GM19238 (cell line): ENCODE data around the gene RALGPS1.

ENCODE experiments used
- DNase-seq: peaks from one replicate; pipeline ENCODE4 v3.0.0; 2011; ENCODE audit warnings: low spot score; ENCODE audit not compliant: insufficient read length

The RALGPS1 gene

DNA sequence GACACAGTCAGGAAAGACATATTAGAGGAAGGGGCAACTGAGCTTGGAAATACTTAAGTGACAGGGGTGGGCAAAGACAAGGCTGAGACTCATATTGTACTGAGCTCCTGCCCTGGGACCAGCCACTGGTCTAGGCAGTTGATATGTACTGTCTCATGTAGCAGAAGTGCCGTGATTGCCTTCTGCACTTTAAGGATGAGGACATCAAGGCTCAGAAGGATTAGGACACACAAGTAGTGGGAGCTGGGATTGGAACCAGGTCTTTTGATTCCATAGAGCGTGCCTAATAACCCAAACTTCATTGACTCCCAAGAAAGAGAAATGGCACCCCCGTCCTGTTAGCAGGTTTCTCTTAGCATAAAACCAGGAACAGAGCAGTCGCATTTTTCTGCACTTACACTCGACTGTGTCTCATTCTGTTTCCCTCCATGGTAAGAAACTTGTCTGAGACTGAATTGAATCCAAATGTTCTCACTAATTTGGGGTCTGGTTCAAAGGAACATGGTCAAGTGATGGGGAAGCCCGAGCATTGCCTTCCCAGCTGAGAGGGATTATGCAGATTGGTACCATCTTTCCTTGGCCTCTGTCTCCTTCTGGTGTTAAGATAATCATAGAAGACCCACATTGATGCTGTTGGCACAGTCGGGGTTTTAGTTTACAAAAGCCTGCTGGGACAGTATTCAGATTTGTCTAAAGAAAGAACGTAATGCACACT, 137.5 kb downstream of the RALGPS1 start:
- no peak for DNase-seq

DNA sequence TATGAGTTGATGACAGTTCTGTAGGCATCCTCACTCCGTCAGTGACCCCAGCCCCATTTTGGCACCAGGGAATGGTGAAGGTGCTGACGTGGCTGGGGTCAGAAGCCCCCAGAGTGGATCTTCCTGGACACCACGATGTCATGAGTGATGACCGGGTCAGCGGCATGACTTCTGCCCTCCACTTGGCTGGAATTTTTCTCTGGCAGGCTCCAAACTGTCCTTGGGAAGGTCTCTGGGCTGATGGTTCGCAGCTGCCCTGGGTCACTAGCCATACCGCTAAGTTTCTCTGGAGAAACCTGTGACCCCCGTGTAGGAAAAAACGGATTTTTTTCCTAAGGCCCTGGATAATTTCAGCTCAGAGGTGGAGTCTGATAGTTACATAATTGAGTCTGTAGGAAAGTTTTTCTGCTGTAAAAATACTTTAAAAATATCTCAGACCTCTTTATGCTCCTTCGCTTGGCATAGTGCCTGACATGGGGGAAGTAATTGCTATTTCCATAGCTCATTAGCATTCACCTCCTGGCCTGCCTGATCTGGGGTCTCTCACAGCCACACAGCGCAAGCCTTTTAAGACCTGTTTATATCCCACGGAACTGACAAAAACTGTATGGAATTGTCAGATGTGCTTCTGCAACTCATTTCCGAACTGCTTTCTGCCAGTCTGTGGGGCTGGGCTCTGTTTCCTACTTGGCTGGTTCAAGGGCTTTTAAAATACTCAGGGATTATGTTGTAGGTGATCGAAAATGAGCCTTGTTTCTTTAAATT, 138.7 kb downstream of the RALGPS1 start:
- DNase-seq = no peak

DNA sequence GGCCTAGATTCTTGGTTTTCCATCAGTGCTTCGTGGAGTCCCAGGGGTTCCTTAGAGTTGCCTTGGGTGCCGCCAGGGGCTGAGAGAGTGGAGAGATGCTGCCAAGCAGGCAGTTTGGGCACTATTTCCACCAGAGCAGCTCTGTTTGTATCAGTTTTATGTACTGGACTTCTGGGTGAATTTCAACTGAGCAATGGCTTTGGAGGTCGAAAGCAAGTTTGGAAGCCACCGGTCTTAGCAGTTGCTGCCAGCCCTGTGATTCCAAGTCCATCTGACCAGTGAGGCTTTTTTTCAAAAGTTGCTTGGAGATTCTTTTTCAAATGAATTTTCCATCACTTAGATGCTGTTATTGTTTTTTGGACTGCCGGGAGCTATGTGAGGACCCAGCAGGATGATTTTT, 139.4 kb downstream of the RALGPS1 start:
- DNase-seq = no peak

DNA sequence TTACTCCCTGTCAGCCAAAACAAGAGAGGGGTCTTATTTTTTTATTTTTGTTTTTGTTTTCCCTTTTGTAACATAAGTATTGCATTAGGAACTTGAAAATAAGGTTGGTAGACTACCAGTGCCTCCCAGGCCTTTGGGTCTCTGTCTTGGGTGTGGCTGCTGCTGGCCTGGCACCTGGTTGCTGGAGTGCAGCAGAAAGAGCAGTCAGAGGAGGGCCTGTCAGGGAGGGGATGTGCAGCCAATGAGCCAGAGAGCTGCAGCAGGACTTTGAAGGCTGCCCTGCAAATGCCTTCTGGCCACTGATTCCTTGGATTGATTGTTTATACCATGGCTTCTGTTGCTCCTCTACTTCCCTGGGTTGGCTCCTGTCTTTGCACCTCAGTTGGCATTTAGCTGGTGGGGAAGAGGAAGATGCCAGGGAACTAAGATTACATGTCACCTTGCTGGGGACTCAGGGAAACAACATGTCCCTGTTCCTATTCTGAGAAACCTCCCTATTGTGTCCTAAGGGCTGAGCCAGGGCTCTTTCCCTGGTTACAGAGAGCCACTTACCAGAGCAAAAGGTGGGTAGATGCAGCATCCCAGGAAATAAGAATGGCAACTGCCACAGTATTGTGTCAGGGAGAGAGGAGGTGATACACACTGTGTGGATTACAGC, 141.3 kb downstream of the RALGPS1 start:
- DNase-seq = no peak

DNA sequence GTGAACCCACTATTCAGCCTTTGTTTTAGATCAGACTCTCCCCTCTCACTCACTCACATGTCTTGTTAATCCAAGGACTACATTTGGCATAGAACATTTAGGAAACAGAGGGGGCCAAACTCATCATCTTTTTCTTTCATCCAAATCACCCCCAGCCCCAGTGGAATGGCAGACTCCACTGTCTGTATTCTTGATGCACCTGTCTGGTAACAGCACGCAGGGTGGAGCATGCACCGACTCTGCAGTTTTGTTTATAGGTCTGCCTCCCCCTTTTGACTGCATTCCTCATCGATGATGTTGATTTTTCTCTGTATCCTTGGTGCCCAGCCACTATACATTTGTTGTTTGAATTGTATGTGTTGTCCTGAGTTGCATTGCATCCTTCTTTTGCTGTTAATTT, 141.9 kb downstream of the RALGPS1 start:
- DNase-seq = no peak

DNA sequence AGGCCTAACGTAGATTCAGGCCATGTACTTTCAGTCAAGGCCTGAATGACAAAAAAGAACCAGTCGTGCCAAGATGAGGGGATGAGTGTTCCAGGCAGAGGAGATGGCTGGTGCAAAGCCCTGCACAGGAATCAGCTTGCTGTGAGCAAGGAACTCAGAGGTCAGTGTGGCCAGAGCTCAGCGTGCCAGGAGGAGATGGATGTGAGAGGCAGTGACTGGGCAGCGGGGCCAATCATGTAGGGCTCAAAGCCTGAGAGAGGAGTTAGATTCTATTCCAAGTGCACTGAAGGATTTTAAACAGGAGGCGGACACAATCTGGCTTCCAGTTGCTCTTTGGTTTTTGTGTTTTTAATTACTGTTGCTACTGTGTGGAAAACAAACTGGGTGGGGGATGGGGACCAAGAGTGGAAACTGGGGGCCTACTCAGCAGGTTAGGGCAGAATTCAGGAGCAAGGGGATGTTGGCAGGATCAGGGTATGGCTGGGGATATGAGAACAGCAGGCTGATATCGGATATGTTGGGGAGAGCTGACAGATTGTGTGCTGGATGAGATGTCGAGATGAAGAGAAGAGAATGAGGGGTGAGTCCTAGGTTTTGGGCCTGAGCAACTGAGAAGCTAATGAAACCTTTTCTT, 143.5 kb downstream of the RALGPS1 start:
- no peak for DNase-seq

DNA sequence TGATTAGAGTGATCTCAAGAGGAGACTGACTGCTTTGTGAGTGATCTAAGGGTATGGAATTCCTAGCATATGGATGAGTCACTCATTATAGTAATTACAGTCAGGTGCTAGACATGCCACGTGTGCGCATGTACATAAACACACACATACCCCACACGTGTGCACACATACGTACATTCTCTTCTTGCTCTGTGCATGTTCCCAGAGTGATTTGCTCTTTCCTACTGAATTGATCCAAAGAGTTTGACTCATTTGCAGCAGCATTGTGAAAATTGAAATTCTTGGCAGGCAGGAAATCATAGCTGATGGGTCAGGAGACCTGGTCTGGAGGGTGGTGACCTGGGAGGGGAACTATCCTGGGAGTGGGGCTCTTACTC, 144.1 kb downstream of the RALGPS1 start:
- DNase-seq = no peak

DNA sequence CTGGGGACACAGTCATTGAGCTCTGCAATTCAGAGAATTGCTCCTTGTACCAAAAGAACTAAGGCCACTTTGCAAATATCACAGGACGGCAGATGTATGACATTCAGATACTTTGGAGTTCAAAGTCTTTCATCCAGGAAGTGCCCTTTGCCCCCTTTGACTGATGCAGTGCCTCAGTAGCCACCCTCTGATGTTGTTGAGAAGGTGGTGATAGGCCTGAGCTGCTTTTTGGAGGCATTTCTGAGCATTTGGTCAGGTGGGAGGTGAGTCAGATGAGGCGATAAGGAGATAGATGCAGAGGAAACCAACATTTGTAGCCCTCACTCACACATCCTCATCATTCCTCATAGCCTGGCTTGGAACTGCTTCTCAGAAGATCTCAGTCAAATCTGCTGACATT, 144.4 kb downstream of the RALGPS1 start:
- DNase-seq = no peak

DNA sequence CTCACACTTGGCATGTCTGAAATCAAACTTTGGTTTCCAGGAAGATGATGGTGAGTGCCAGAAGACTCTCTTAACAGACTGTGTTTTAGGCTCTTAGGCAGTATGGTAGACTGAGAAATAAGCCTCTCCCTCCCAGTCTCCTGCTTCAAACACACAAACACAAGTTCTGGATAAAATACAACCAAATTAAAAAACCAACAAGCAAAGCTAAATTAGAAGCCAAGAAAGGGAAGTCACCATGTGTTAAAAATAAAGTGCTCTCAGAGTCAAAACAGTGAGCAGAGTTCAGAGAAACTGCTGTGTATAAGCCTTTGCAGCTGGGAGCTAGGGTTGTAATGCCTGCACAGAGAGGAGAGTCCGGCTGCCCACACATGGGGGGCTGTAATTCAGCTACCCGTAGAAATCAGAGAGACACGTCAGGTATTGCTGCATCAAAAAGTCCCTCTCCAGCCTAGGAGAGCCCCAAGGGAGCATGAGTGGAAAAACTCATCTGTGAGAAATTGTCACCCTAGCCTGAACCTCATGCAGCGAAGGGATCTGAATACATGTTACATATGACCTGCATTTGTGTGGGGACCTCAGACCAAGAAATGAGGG, 145.3 kb downstream of the RALGPS1 start:
- no peak for DNase-seq

DNA sequence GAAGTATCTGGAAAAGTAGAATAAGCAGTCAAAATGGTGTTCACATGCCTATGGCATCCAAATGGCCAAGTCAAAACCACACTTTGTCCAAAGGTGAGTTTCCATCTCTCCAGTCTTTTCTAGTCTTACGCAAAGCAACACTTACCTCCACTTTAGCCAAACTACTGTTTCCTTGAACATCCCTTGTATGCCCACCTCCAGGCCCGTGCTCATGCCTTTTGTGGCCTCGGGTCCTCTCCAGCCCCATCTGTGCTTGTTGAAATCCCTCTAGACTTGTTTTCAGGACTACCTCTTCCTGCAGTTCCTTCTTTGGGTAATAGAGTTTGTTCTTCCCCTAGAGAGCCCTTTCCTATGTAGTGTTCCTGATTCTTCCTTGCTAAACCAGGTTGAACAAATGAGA, 146.8 kb downstream of the RALGPS1 start:
- DNase-seq = no peak

DNA sequence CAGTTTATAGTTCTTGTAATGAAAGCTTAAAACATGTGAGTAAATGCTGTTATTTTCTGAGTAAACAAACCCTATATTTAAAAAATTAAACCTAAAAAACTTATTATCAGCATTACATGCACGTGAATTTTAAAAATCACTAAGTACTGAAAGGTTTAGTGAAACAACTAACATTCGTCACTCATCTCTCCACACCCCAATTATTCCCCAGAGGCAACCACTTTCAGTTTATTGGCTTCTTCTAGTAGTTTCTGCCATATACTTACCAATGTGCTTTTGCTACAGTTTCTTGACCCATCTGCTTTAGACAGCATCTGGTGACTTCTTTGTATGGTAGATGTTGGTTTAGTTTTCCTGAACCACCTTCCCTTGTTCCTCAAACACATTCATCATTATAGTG, 149.8 kb downstream of the RALGPS1 start:
- DNase-seq = no peak

DNA sequence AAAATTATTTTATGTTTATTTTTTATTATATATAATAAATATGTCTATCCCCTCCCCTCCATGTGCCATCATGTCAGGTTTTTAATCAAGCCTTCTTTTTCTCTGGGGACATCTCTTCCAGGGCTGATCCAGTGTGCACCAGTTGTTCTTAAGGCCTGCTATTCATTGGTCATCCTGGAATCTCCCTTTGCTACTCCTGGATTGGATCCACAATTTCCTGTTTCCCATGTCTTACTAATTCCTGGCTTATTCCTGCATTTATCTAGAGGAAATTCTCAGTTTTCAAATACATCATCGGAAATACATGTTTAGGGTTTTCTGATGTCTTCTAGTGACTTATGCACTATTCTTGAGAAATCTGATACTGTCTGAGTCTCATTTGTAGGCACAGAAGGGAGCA, 151.0 kb downstream of the RALGPS1 start:
- no peak for DNase-seq

DNA sequence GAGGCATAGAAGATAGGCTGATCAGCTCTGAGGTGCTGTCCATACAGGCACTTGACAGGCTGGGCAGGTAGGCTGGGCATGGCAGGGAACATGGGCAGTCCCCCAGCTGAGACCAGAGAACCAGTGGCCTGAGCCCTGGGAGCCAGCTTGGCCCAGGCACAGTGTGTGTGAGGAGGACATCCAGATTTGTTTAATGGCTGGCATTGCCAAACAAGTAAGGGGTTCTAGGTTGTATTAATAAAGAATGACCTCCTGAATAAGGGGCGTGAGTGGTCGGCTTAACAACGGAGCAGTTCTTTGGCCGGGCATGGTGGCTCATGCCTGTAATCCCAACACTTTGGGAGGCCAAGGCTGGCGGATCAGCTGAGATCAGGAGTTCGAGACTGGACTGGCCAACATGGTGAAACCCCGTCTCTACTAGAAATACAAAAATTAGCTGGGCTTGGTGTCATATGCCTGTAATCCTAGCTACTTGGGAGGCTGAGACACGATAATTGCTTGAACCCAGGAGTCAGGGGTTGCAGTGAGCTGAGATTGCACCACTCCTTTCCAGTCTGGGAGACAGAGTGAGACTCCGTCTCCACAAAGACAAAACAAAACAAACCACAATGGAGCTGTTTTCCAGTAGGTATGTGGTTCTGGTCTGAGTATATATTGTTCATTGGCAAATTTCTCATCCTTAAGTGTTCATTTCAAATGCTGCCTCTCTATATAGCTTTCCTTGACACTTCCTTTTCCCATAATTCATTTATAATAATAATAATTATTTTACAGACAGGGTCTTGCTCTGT, 151.7 kb downstream of the RALGPS1 start:
- no peak for DNase-seq

DNA sequence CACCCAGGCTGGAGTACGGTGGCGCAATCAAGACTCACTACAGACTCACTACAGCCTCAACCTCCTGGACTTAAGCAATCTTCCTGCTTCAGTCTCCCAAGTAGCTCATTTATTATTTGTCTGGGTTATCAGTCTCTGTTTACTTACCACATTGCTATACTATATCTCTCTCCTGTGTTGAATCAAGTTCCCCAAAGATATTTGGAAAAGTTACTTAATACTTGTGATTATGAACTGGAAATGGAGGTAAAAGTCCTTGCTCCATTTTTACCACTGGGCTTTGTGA, 152.2 kb downstream of the RALGPS1 start:
- DNase-seq = no peak

DNA sequence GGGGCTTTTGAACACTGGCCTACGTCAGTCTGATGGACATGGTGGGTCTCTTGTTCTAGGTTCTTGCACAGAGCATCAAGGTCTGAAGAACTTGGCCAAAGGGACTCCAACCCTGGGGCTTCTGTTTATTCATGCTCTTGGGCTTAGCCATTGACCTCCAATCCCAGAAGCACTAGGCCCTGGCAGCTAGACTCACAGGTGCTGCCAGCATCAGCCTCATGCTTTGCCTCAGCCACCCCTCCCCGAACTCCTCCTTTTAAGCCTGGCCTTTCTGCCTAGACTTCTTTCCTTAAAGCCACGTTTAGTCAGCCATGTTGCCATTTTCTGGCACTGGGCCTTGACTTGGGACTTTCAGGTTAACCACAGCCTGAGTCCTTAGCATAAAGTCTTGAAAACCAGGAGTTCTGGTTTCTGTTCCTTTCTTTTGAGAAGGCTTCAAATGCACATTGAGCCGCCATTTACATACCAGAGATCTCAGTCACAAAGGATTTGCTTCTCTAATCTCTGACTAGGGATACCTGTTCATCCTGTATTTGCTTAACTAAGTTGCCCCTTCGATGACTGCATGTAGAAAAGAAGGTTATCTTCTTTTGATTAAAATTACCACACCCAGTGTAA, 153.1 kb downstream of the RALGPS1 start:
- DNase-seq = no peak

DNA sequence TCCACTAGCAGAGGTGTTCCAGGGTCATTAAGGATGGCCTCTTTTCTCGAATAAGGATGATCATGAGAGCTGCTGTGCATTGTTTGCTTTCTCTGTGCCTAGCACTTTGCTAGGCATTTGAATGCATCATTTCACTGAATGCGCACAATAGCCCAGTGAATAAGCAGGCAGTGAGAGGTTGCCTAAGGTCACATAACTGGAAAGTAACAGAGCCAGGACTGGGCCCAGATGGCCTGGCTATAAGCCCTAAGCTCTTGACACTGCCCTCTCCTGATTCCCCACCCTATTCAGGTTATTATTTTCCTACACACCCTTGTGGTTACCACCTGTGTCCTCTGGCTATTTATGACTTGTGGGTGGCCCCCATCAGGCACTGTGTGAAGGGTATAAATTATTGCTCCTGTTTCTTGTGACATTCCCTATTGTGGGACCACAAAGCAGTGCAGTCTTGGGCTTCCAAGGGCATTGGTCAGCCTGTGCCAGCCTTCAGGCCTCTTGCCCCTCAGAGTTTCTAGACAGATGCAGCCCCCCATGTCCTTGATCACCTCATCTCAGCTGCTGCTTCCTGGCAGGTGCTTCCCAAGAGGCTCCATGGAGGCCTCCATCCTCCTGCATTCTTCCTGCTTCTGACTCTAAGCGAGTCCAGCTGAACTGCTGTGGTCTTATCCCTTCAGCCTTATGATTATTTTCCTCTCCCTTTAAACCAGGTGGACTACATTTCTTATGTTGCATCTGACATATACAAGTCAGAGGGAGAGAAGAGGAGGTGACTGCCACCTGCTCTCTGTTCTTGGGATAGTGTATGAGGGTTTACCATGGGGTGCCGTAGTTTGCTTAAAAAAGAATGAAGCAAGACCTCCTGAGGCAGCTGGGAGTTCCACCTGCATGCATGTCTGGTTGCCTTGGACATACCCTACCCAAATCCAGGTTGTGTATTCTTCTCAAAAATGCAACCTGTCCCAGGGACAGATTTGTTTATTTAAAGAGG, 160.3 kb downstream of the RALGPS1 start:
- no peak for DNase-seq

DNA sequence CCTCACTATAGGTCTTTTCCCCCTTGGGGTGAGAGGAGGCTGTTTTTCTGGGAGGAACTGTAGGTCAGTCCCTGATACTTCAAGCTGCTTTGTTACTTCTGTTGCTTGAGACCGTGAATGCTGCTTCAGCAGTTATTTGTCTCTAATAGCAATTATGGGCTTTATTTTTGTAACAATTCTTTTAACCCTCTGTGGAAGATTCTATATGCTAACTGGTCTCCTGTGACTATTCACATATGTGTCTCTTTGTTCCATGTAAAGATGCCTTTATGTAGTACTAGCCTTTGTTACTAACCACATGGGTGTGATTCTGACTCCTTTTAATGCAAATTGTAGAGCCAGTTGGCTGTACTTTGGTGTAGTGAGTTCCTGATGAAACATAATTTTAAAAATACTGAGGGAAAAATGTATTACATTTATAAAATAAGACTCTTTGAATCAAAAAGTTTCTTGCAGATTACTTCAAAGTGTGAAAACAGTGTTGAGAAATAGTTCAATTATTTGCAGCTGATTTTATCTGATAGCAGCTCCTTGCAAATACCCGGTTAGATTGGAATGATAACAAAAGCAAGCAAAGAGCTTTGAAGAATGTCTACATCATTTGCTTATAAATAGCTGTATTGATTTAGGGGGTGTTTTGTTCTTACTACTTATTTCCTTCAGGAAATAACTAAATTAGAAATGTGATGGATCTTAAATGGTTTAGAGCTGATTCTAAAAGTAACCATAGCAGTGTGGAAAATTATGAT, 161.2 kb downstream of the RALGPS1 start:
- DNase-seq = no peak

DNA sequence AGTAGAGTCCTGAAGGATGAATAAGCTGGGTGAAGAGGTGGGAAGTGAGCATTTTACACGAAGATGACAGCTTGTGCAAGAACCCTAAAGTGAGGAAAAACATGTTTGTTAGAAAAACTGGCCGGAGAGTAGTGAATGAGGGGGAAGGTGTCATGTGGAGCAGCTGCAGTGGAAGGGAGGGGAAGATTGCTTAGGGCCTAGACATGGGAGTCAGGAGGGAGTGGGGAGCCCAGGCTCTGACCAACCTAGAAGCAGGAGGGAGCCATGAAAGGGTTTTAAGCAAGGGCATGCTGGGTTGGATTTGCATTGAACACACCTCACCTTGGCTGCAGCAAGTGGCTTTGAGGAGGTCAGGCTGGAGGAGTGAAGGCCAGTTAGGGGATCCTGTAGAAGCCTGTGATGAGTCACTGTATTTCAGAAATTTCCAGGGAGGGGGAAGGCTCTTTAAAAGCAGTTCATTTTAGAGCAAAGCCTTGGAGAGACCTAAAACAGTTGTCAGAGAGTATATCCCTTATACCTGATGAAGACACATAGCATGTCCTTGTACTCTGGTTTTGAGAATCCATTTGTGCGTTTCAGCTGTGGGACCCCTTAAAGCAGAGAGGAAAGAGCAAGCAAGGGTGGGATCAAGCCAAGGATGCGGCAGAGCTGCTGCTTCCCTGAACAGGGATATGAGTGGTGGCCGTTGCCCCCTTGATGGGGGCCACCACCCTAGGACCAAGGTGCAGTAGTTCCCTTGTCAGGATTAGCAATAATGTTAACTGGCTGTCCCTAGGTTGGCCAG, 162.5 kb downstream of the RALGPS1 start:
- no peak for DNase-seq
